ENCODE results near the gene S100PBP.

S100PBP gene

GRCh38 chr1:32888677-32889420 is 71.4 kb downstream of the S100PBP start:
- no peak for DNase-seq

GRCh38 chr1:32889731-32890278 is 72.4 kb downstream of the S100PBP start:
- DNase-seq: no peak

- DNase-seq: no peak
Measured at GRCh38 chr1:32890516-32891240, 73.2 kb downstream of the S100PBP start.

GRCh38 chr1:32891241-32891570 is 73.8 kb downstream of the S100PBP start:
- DNase-seq: no peak

GRCh38 chr1:32891630-32892029 is 74.2 kb downstream of the S100PBP start:
- DNase-seq: no peak

- peak; percentile 26 for DNase-seq
Measured at GRCh38 chr1:32892368-32893197, 75.1 kb downstream of the S100PBP start.

GRCh38 chr1:32893198-32894018 is 76.0 kb downstream of the S100PBP start:
- DNase-seq: no peak

GRCh38 chr1:32894019-32894600 is 76.7 kb downstream of the S100PBP start:
- no peak for DNase-seq

GRCh38 chr1:32894681-32895080 is 77.2 kb downstream of the S100PBP start:
- DNase-seq: no peak

- no peak for DNase-seq
Measured at GRCh38 chr1:32895325-32896215, 78.1 kb downstream of the S100PBP start.

GRCh38 chr1:32896451-32896850 is 79.0 kb downstream of the S100PBP start:
- DNase-seq: no peak

- DNase-seq: no peak
Measured at GRCh38 chr1:32897082-32898049, 79.9 kb downstream of the S100PBP start.

- no peak for DNase-seq
Measured at GRCh38 chr1:32898056-32898455, 80.6 kb downstream of the S100PBP start.

GRCh38 chr1:32898958-32899357 is 81.5 kb downstream of the S100PBP start:
- DNase-seq: no peak

GRCh38 chr1:32899586-32900296 is 82.3 kb downstream of the S100PBP start:
- DNase-seq: no peak

GRCh38 chr1:32900371-32900955 is 83.0 kb downstream of the S100PBP start:
- no peak for DNase-seq

GRCh38 chr1:32900956-32901822 is 83.7 kb downstream of the S100PBP start, which contains the start of gene TMEM54:
TMEM54 (minus strand) TSS chr1:32901389; CDS start chr1:32901238, 151 bp downstream.
- DNase-seq: no peak

All from CD4-positive, alpha-beta T cell treated with Interleukin-17A for 1 hour (primary cell).